HG02884 (cell line): ENCODE data around the gene EPSTI1.

Source experiments
- ATAC-seq: cut with Tn5 transposase; IDR thresholded peaks from one replicate; pipeline ENCODE4 v1.9.1; 2021; ENCODE audit warnings: mild to moderate bottlenecking, moderate library complexity; ENCODE audit not compliant: unreplicated experiment

Gene EPSTI1

GRCh38 chr13:42905579-42905978 is 86.5 kb downstream of the EPSTI1 start:
- ATAC-seq, result no peak

GRCh38 chr13:42899266-42899665 is 92.8 kb downstream of the EPSTI1 start:
- ATAC-seq, result peak; percentile 75

- no peak for ATAC-seq
These were observed 96.3 kb downstream of the EPSTI1 start for GRCh38 chr13:42895776-42896175.

- ATAC-seq, result no peak
These were observed 97.2 kb downstream of the EPSTI1 start for GRCh38 chr13:42894765-42895243.

- no peak for ATAC-seq
These were observed 98.8 kb downstream of the EPSTI1 start for GRCh38 chr13:42893214-42893671.

- ATAC-seq, result no peak
These were observed 99.3 kb downstream of the EPSTI1 start for GRCh38 chr13:42892760-42893159.

GRCh38 chr13:42891591-42891990 is 100.5 kb downstream of the EPSTI1 start:
- ATAC-seq, result no peak

- ATAC-seq, result no peak
These were observed 106.7 kb downstream of the EPSTI1 start for GRCh38 chr13:42885325-42885724.

- no peak for ATAC-seq
These were observed 108.1 kb downstream of the EPSTI1 start for GRCh38 chr13:42883771-42884467.

- ATAC-seq, result no peak
These were observed 108.9 kb downstream of the EPSTI1 start for GRCh38 chr13:42883142-42883541.

GRCh38 chr13:42880056-42880605 is 111.9 kb downstream of the EPSTI1 start:
- ATAC-seq, result no peak

- no peak for ATAC-seq
These were observed 113.3 kb downstream of the EPSTI1 start for GRCh38 chr13:42878721-42879120.

GRCh38 chr13:42876887-42877545 is 115.0 kb downstream of the EPSTI1 start:
- no peak for ATAC-seq

GRCh38 chr13:42876270-42876714 is 115.7 kb downstream of the EPSTI1 start:
- peak; percentile 95 for ATAC-seq

- peak; percentile 22 for ATAC-seq
These were observed 116.4 kb downstream of the EPSTI1 start for GRCh38 chr13:42875475-42876269.

- ATAC-seq, result no peak
These were observed 117.8 kb downstream of the EPSTI1 start for GRCh38 chr13:42874221-42874620.

- no peak for ATAC-seq
These were observed 119.0 kb downstream of the EPSTI1 start for GRCh38 chr13:42873081-42873480.

GRCh38 chr13:42867232-42867631 is 124.8 kb downstream of the EPSTI1 start:
- no peak for ATAC-seq

- ATAC-seq, result no peak
These were observed 126.3 kb downstream of the EPSTI1 start for GRCh38 chr13:42865768-42866102.

- ATAC-seq, result no peak
These were observed 126.9 kb downstream of the EPSTI1 start for GRCh38 chr13:42864952-42865767.
